ENCODE measurements around the gene HPSE2. TPM values are rescaled to one million over a fixed set of nuclear protein-coding genes. Genes with fewer than 3 reads are reported as not detected.

Gene HPSE2
- total and polyA plus RNA-seq, 2 experiments from 2014 or later, result 0.10 to 0.24 TPM

- TF ChIP-seq ZNF462 (CRISPR knock-in tag; IDR thresholded peaks at IDR 0.05) (no peak), ZNF331 (CRISPR knock-in tag; IDR thresholded peaks at IDR 0.05; ENCODE audit: low read depth) (no peak), EZH2 (IDR thresholded peaks at IDR 0.05; ENCODE audit: low read depth, unreplicated experiment) (no peak), STAT1 (IDR thresholded peaks at IDR 0.05; ENCODE audit: unreplicated experiment) (no peak)
Measured at GRCh38 chr10:98424295-98425254, 811.1 kb downstream of the HPSE2 start (continued).

- Mint-ChIP-seq H3K27me3 (ENCODE audit: insufficient read depth, low read depth, poor library complexity) (peaks cover 4% of the 10 kb centered on the region), H3K4me1 (no peaks in the 10 kb centered on the region), H3K4me3 (no peak overlapping the region), H3K36me3 (ENCODE audit: low read depth) (peaks cover 6% of the 10 kb centered on the region; the same call in 2 of the 3 replicates), H3K27ac (no peak overlapping the region), H3K9me3 (no peaks in the 10 kb centered on the region)
- Histone ChIP-seq H3K27ac (ENCODE audit: low read depth) (no peak overlapping the region), H3F3A (replicated peaks; ENCODE audit: low read depth) (no peaks in the 10 kb centered on the region), H3K36me3 (ENCODE audit: insufficient read depth) (no peaks in the 10 kb centered on the region), H3K4me3 (no peak overlapping the region), H3K27me3 (ENCODE audit: insufficient read depth) (no peaks in the 10 kb centered on the region), H4K20me1 (replicated peaks; ENCODE audit: insufficient read depth) (no peaks in the 10 kb centered on the region; the same call in 1 of the 2 replicates), H2AFZ (no peak overlapping the region), H3K79me2 (replicated peaks; ENCODE audit: insufficient read depth) (no peaks in the 10 kb centered on the region), H3K4me1 (ENCODE audit: insufficient read depth) (no peaks in the 10 kb centered on the region), H3K9me2 (ENCODE audit: insufficient read depth) (no peaks in the 10 kb centered on the region), H3K4me2 (no peak overlapping the region)
- TF ChIP-seq CTCF (conservative IDR thresholded peaks at IDR 0.05; ENCODE audit: low read depth in 2 of 2) (peak; percentile 46 to 81), REST (IDR thresholded peaks at IDR 0.05; ENCODE audit: unreplicated experiment) (no peak)
- DNase-seq (ENCODE audit: low spot score) (peak; percentile 79), ATAC-seq (peak; percentile 88)
Measured at GRCh38 chr10:98423691-98424120, 811.9 kb downstream of the HPSE2 start.

Measured in GM23338 (cell line).